ENCODE results near the gene GXYLT1.
A peak's percentile ranks its signal among the peaks of the same experiment; 100 is the strongest.
"Not testable (repeated sequence)": the region's sequence is repeated elsewhere in the genome, so short reads cannot be mapped to it uniquely, and the experiment has no call there.

GXYLT1 gene

GRCh38 chr12:42144408-42145196, at the start of gene GXYLT1:
Gene GXYLT1 (minus strand): TSS chr12:42144874. CDS start chr12:42144646, 228 bp downstream.
- DNase-seq = peak; percentile 81

GRCh38 chr12:42192686-42193085, 48.0 kb upstream of the GXYLT1 start:
- no peak for DNase-seq

- no peak for DNase-seq
These were observed 47.6 kb upstream of the GXYLT1 start for GRCh38 chr12:42192258-42192657.

- no peak for DNase-seq
These were observed 45.7 kb upstream of the GXYLT1 start for GRCh38 chr12:42190376-42190775.

- DNase-seq = not testable (repeated sequence)
These were observed 43.6 kb upstream of the GXYLT1 start for GRCh38 chr12:42188275-42188674.

- no peak for DNase-seq
These were observed 43.1 kb upstream of the GXYLT1 start for GRCh38 chr12:42187799-42188198.

- DNase-seq = no peak
These were observed 42.1 kb upstream of the GXYLT1 start for GRCh38 chr12:42186793-42187192.

GRCh38 chr12:42182394-42182793, 37.7 kb upstream of the GXYLT1 start:
- DNase-seq = no peak

- DNase-seq = no peak
These were observed 36.4 kb upstream of the GXYLT1 start for GRCh38 chr12:42180990-42181596.

- no peak for DNase-seq
These were observed 33.4 kb upstream of the GXYLT1 start for GRCh38 chr12:42178101-42178500.

- no peak for DNase-seq
These were observed 30.3 kb upstream of the GXYLT1 start for GRCh38 chr12:42174978-42175377.

GRCh38 chr12:42173961-42174521, 29.4 kb upstream of the GXYLT1 start:
- DNase-seq = no peak

GRCh38 chr12:42172441-42173210, 28.0 kb upstream of the GXYLT1 start:
- no peak for DNase-seq

- no peak for DNase-seq
These were observed 23.0 kb upstream of the GXYLT1 start for GRCh38 chr12:42167711-42168110.

- DNase-seq = no peak
These were observed 21.8 kb upstream of the GXYLT1 start for GRCh38 chr12:42166501-42166900.

GRCh38 chr12:42163913-42164312, 19.2 kb upstream of the GXYLT1 start:
- DNase-seq = no peak

GRCh38 chr12:42162965-42163364, 18.3 kb upstream of the GXYLT1 start:
- no peak for DNase-seq

GRCh38 chr12:42162193-42162592, 17.5 kb upstream of the GXYLT1 start:
- DNase-seq = no peak

- no peak for DNase-seq
These were observed 16.9 kb upstream of the GXYLT1 start for GRCh38 chr12:42161529-42161928.

GRCh38 chr12:42156232-42156631, 11.6 kb upstream of the GXYLT1 start:
- no peak for DNase-seq

- DNase-seq = no peak
These were observed 1.0 kb upstream of the GXYLT1 start for GRCh38 chr12:42145552-42146215.

- DNase-seq = no peak
These were observed 499 bp upstream of the GXYLT1 start for GRCh38 chr12:42145197-42145549.

- DNase-seq = no peak
These were observed 591 bp downstream of the GXYLT1 start for GRCh38 chr12:42144158-42144407.

All from NCI-H1436 (cell line).